IMR-90 (cell line): Measurements from ENCODE around the gene CYTH1. TPM values are rescaled to one million over a fixed set of nuclear protein-coding genes. Genes with fewer than 3 reads are reported as not detected.
A peak's percentile ranks its signal among the peaks of the same experiment; 100 is the strongest.

Source experiments
- ATAC-seq: fragments of 200-7000 bp; cut with Tn5 transposase; 2 replicates; pipeline ENCODE4 v1.9.1; 2020; ENCODE audit warnings: low read depth, mild to moderate bottlenecking, moderate library complexity
- BruUV-seq: library from RNA; stranded (reverse); fragments of 400-500 nt; replicated peaks from 2 replicates; lab custom pipeline; 2021; lab: Mats Ljungman, UMichigan
- CTCF ChIA-PET: fragments of 300-600 bp; formaldehyde crosslinking; extraction: SDS; loops from one replicate; lab custom pipeline; 2021; ENCODE audit warnings: antibody characterized with exemption; lab: Yijun Ruan, JAX
- POLR2A ChIA-PET: fragments of 300-600 bp; sonication (Branson Sonifier 250); formaldehyde crosslinking; loops from one replicate; lab custom pipeline; 2022; ENCODE audit warnings: antibody characterized with exemption; ENCODE audit not compliant: unreplicated experiment; lab: Charles Lee
- DNase-seq: peaks from one replicate; pipeline ENCODE4 v3.0.0; 2013
- H2AFZ ChIP-seq: replicated peaks from 2 replicates; pipeline ENCODE3; 2013; ENCODE audit warnings: low read length, mild to moderate bottlenecking; ENCODE audit not compliant: poor library complexity
- H2AK5ac ChIP-seq: 2 replicates; pipeline ENCODE4 v1.6.1; 2013; ENCODE audit warnings: low read depth, low read length, inconsistent platforms
- H2AK9ac ChIP-seq: replicated peaks from 2 replicates; pipeline ENCODE3; 2013; ENCODE audit warnings: mild to moderate bottlenecking, low read depth, low read length, moderate library complexity; ENCODE audit not compliant: poor library complexity
- H2BK120ac ChIP-seq: 2 replicates; pipeline ENCODE4 v1.6.1; 2013; ENCODE audit warnings: low read depth, low read length, inconsistent platforms
- H2BK15ac ChIP-seq: 3 replicates; pipeline ENCODE4 v1.6.1; 2013; ENCODE audit warnings: low read depth, low read length, inconsistent platforms
- H2BK20ac ChIP-seq: 2 replicates; pipeline ENCODE4 v1.6.1; 2013; ENCODE audit warnings: low read depth, mild to moderate bottlenecking, inconsistent platforms, low read length, moderate library complexity
- H2BK5ac ChIP-seq: 2 replicates; pipeline ENCODE4 v1.6.1; 2013; ENCODE audit warnings: mild to moderate bottlenecking, low read depth, low read length, inconsistent platforms; ENCODE audit not compliant: poor library complexity, severe bottlenecking
- H3K14ac ChIP-seq: replicated peaks from 2 replicates; pipeline ENCODE4 v1.6.1; 2013; ENCODE audit warnings: low read depth, low read length, inconsistent platforms
- H3K18ac ChIP-seq: 2 replicates; pipeline ENCODE4 v1.6.1; 2013; ENCODE audit warnings: low read depth, low read length, control low read depth
- H3K23ac ChIP-seq: 2 replicates; pipeline ENCODE4 v1.6.1; 2013; ENCODE audit warnings: low read depth, low read length, inconsistent platforms
- H3K27ac ChIP-seq: 2 replicates; pipeline ENCODE4 v1.5.1; 2013; ENCODE audit warnings: mild to moderate bottlenecking, control low read depth, low read length; ENCODE audit not compliant: insufficient read depth
- H3K27me3 ChIP-seq: 2 replicates; pipeline ENCODE4 v1.6.1; 2013; ENCODE audit warnings: low read length; ENCODE audit not compliant: control insufficient read depth, insufficient read depth
- H3K36me3 ChIP-seq: 2 replicates; pipeline ENCODE4 v1.6.1; 2013; ENCODE audit warnings: low read length, mixed read lengths; ENCODE audit not compliant: control insufficient read depth, insufficient read depth
- H3K4ac ChIP-seq: 2 replicates; pipeline ENCODE4 v1.6.1; 2013; ENCODE audit warnings: low read depth, low read length, inconsistent platforms
- H3K4me1 ChIP-seq: 2 replicates; pipeline ENCODE4 v1.6.1; 2013; ENCODE audit warnings: low read length, mixed read lengths; ENCODE audit not compliant: control insufficient read depth, insufficient read depth
- H3K4me2 ChIP-seq: 2 replicates; pipeline ENCODE4 v1.6.1; 2013; ENCODE audit warnings: low read depth, mild to moderate bottlenecking, control low read depth, low read length, moderate library complexity
- H3K4me3 ChIP-seq: 2 replicates; pipeline ENCODE4 v1.5.1; 2013; ENCODE audit warnings: low read depth, mild to moderate bottlenecking, control low read depth, low read length, moderate library complexity; ENCODE audit not compliant: insufficient read depth
- H3K56ac ChIP-seq: 2 replicates; pipeline ENCODE4 v1.6.1; 2013; ENCODE audit warnings: low read length, inconsistent platforms; ENCODE audit not compliant: insufficient read depth; ENCODE audit errors: extremely low read depth
- H3K79me1 ChIP-seq, 2 experiments: 2 replicates each; pipeline ENCODE4 v1.6.1; 2013; ENCODE audit warnings: low read length in 2 of 2, inconsistent platforms in 1 of 2, low read depth in 1 of 2
- H3K9ac ChIP-seq: 2 replicates; pipeline ENCODE4 v1.6.1; 2013; ENCODE audit warnings: low read depth, low read length, control low read depth
- H3K9me1 ChIP-seq: 2 replicates; pipeline ENCODE4 v1.6.1; 2013; ENCODE audit warnings: low read length, inconsistent platforms; ENCODE audit not compliant: insufficient read depth
- H3K9me3 ChIP-seq: 2 replicates; pipeline ENCODE4 v1.6.1; 2013; ENCODE audit warnings: low read length; ENCODE audit not compliant: control insufficient read depth, insufficient read depth
- H4K20me1 ChIP-seq: 2 replicates; pipeline ENCODE4 v1.6.1; 2013; ENCODE audit warnings: low read length, inconsistent platforms; ENCODE audit not compliant: insufficient read depth
- H4K5ac ChIP-seq: 2 replicates; pipeline ENCODE4 v1.6.1; 2013; ENCODE audit warnings: mild to moderate bottlenecking, low read depth, low read length, control low read depth
- H4K8ac ChIP-seq, 2 experiments: 2 replicates each; pipeline ENCODE4 v1.6.1; 2013; ENCODE audit warnings: low read depth in 2 of 2, low read length in 2 of 2, control low read depth in 1 of 2, inconsistent platforms in 1 of 2
- H4K91ac ChIP-seq: 2 replicates; pipeline ENCODE4 v1.6.1; 2013; ENCODE audit warnings: low read depth, low read length, inconsistent platforms; ENCODE audit not compliant: insufficient read depth
- MAZ ChIP-seq: IDR thresholded peaks from 2 replicates; pipeline ENCODE4 v1.6.1; 2012; ENCODE audit warnings: low read depth, mild to moderate bottlenecking, low read length, improper control_type of control experiment, moderate library complexity, borderline replicate concordance
- MXI1 ChIP-seq: IDR thresholded peaks from 2 replicates; pipeline ENCODE4 v1.6.1; 2012; ENCODE audit warnings: low read depth, mild to moderate bottlenecking, low read length, moderate library complexity, borderline replicate concordance
- NFE2L2 ChIP-seq: fragments of 150-350 bp; IDR thresholded peaks from 2 replicates; pipeline ENCODE4 v1.6.1; 2016; ENCODE audit warnings: low read depth, mild to moderate bottlenecking, low read length
- POLR2A ChIP-seq: IDR thresholded peaks from 2 replicates; pipeline ENCODE4 v1.6.1; 2012; ENCODE audit warnings: mild to moderate bottlenecking, low read depth, low read length
- RCOR1 ChIP-seq: IDR thresholded peaks from 2 replicates; pipeline ENCODE4 v1.6.1; 2012; ENCODE audit warnings: mild to moderate bottlenecking, low read length, improper control_type of control experiment; ENCODE audit not compliant: insufficient replicate concordance
- WGBS, 2 experiments: methylation state at CpG; one replicate each; pipeline versions ENCODE4 v1.1.5 to v1.1.7; 2013; ENCODE audit warnings: missing lambda C conversion rate in 2 of 2; ENCODE audit not compliant: insufficient read length in 1 of 2; ENCODE audit errors: extremely low coverage in 2 of 2; 5-methylcytosine and 5-hydroxymethylcytosine counted together
- dilution Hi-C: fragments of 300-500 bp; cut with HindIII; formaldehyde crosslinking; loops from one replicate; pipeline ENCODE4 v1.14.3; 2018; ENCODE audit warnings: low sequenced_read_pairs; ENCODE audit not compliant: unreplicated experiment
- in situ Hi-C: fragments of 300-500 bp; cut with MboI; formaldehyde crosslinking; loops from 3 replicates; pipeline ENCODE4 v1.14.3; 2019; ENCODE audit warnings: low sequenced_read_pairs, inconsistent platforms, mixed read lengths
- intact Hi-C: fragments of 100-400 bp; cut with micrococcal nuclease; formaldehyde crosslinking; loops from 2 replicates; pipeline ENCODE4 v1.10.0; 2022
- polyA plus RNA-seq, 3 experiments: library from polyadenylated mRNA; depleted of rRNA; stranded (reverse); fragments of >200 nt; gene quantifications; 2 replicates each; pipeline ENCODE4 v1.2.3, GENCODE V29; 2012; ENCODE audit warnings: low replicate concordance in 1 of 3
- total RNA-seq: library from RNA; depleted of rRNA; stranded (reverse); fragments of >200 nt; gene quantifications from 2 replicates; pipeline ENCODE4 v1.2.3, GENCODE V29; 2012
- TF ChIP-seq, protein P1 (sequence below): fragments of 150-350 bp; IDR thresholded peaks from 2 replicates; pipeline ENCODE4 v1.6.1; 2017; ENCODE audit warnings: mild to moderate bottlenecking, antibody characterized with exemption, low read length, low read depth

Gene CYTH1
- total and polyA plus RNA-seq, 2 of the 4 experiments (the other 2 are of a cell fraction) = 7.9 to 12.4 TPM

GRCh38 chr17:78767806-78768205 lies 14.3 kb downstream of the CYTH1 start:
- WGBS, 2 experiments = no CpG with 5 or more reads among the region's 4 CpGs
- Histone ChIP-seq H2BK15ac (no peak overlapping the region), H3K4me2 (no peak overlapping the region), H2AK5ac (no peak overlapping the region), H2AK9ac (no peak overlapping the region), H3K14ac (no peak overlapping the region), H3K18ac (no peak overlapping the region), H3K27me3 (no peaks in the 10 kb centered on the region), H3K9ac (no peak overlapping the region), H4K20me1 (peaks cover 26% of the 10 kb centered on the region), H3K79me1 (peaks cover 46 to 73% of the 10 kb centered on the region in 2 experiments), H2BK5ac (no peak overlapping the region), H3K9me1 (peaks cover 4% of the 10 kb centered on the region; the same call in 1 of the 2 replicates), H3K4me3 (no peak overlapping the region), H3K4me1 (0 out of 2 replicates have a peak, but pooled peaks cover 1% of the 10 kb centered on the region), H4K8ac (no peak overlapping the region), H4K5ac (no peak overlapping the region), H3K56ac (no peak overlapping the region), H3K23ac (no peak overlapping the region), H3K27ac (no peak overlapping the region), H2BK120ac (no peak overlapping the region), H3K36me3 (no peaks in the 10 kb centered on the region), H2AFZ (no peak overlapping the region), H4K91ac (no peak overlapping the region), H2BK20ac (no peak overlapping the region), H3K4ac (no peak overlapping the region), H3K9me3 (no peaks in the 10 kb centered on the region)
- ATAC-seq (peak; percentile 40; the same call in 1 of the 2 replicates), DNase-seq (peak; percentile 49)
- TF ChIP-seq POLR2A (no peak), MAZ (no peak), RCOR1 (no peak), MXI1 (no peak), NFE2L2 (no peak)
- TF ChIP-seq, protein P1, sequence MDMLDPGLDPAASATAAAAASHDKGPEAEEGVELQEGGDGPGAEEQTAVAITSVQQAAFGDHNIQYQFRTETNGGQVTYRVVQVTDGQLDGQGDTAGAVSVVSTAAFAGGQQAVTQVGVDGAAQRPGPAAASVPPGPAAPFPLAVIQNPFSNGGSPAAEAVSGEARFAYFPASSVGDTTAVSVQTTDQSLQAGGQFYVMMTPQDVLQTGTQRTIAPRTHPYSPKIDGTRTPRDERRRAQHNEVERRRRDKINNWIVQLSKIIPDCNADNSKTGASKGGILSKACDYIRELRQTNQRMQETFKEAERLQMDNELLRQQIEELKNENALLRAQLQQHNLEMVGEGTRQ = no peak
- ChIA-PET POLR2A (no interaction called here), CTCF (no interaction called here)
- in situ Hi-C loops = no loop called here
- dilution Hi-C loops = no loop called here
- intact Hi-C loops = no loop called here
- BruUV-seq = no TSS peak
